Measurements from ENCODE around the gene GAS6.
A peak's percentile ranks its signal among the peaks of the same experiment; 100 is the strongest.

GAS6 gene

GRCh38 chr13:113788413-113789135 lies 75.3 kb downstream of the GAS6 start:
- intact Hi-C loops (cut with DNase I) = no loop called here
- peak in 2 of 10 donors; percentile 6 to 75 for DNase-seq

- intact Hi-C loops (cut with DNase I) = no loop called here
- DNase-seq = peak in 2 of 10 donors; percentile 40 to 41
These were observed 76.2 kb downstream of the GAS6 start for GRCh38 chr13:113787694-113788093.

- intact Hi-C loops (cut with DNase I) = no loop called here
- DNase-seq = no peak
These were observed 77.5 kb downstream of the GAS6 start for GRCh38 chr13:113786262-113786841.

GRCh38 chr13:113785051-113786010 lies 78.5 kb downstream of the GAS6 start:
- peak in 1 of 10 donors; percentile 65 for DNase-seq
- intact Hi-C loops (cut with DNase I) = no loop called here

GRCh38 chr13:113784645-113785024 lies 79.2 kb downstream of the GAS6 start:
- intact Hi-C loops (cut with DNase I) = no loop called here
- peak in 1 of 10 donors; percentile 4 for DNase-seq

- no peak for DNase-seq
- intact Hi-C loops (cut with DNase I) = no loop called here
These were observed 79.8 kb downstream of the GAS6 start for GRCh38 chr13:113783966-113784644.

- DNase-seq = peak in 3 of 10 donors; percentile 0 to 39 (median 8)
- intact Hi-C loops (cut with DNase I) = no loop called here
These were observed 80.5 kb downstream of the GAS6 start for GRCh38 chr13:113783200-113783881.

- intact Hi-C loops (cut with DNase I) = no loop called here
- DNase-seq = peak in 1 of 10 donors; percentile 73
These were observed 81.4 kb downstream of the GAS6 start for GRCh38 chr13:113782472-113782871.

GRCh38 chr13:113781571-113781970 lies 82.3 kb downstream of the GAS6 start:
- intact Hi-C loops (cut with DNase I) = no loop called here
- no peak for DNase-seq

GRCh38 chr13:113777311-113778260 lies 86.3 kb downstream of the GAS6 start:
- peak in 1 of 10 donors; percentile 82 for DNase-seq
- intact Hi-C loops (cut with DNase I) = no loop called here

- DNase-seq = peak in 1 of 10 donors; percentile 81
- intact Hi-C loops (cut with DNase I) = no loop called here
These were observed 87.4 kb downstream of the GAS6 start for GRCh38 chr13:113776231-113777125.

- intact Hi-C loops (cut with DNase I) = no loop called here
- DNase-seq = peak in 1 of 10 donors; percentile 80
These were observed 88.3 kb downstream of the GAS6 start for GRCh38 chr13:113775451-113776145.

GRCh38 chr13:113774177-113775107 lies 89.4 kb downstream of the GAS6 start:
- DNase-seq = no peak

GRCh38 chr13:113771709-113772331 lies 92.1 kb downstream of the GAS6 start:
- intact Hi-C loops (cut with DNase I) = no loop called here
- DNase-seq = no peak

More at GRCh38 chr13:113774177-113775107, 89.4 kb downstream of the GAS6 start:
- intact Hi-C loops (cut with DNase I) = no loop called here

GRCh38 chr13:113770937-113771336 lies 92.9 kb downstream of the GAS6 start:
- intact Hi-C loops (cut with DNase I) = no loop called here

More at GRCh38 chr13:113770937-113771336, 92.9 kb downstream of the GAS6 start:
- no peak for DNase-seq

Measured in posterior cingulate gyrus (tissue), 11 donors.